ENCODE data around the gene KLHL29. TPM values are rescaled to one million over a fixed set of nuclear protein-coding genes. Genes with fewer than 3 reads are reported as not detected.

Gene KLHL29
- total and polyA plus RNA-seq, 4 donors: 0.29 to 2.3 (median 0.68) TPM

GRCh38 chr2:23532391-23533337 is 147.7 kb downstream of the KLHL29 start:
- Histone ChIP-seq H3K9me3 (ENCODE audit: control insufficient read depth in 4 of 4, low read length in 3 of 4) (no peaks in the 10 kb centered on the region), H3K4me1 (ENCODE audit: control insufficient read depth in 4 of 4, insufficient read depth in 4 of 4, low read length in 3 of 4) (no peaks in the 10 kb centered on the region), H3K36me3 (ENCODE audit: control insufficient read depth in 4 of 4, insufficient read depth in 3 of 4, low read depth in 1 of 4, low read length in 3 of 4) (no peaks in the 10 kb centered on the region), H3K27ac (ENCODE audit: low read depth in 1 of 2, low read length in 2 of 2) (no peak overlapping the region), H3K9ac (ENCODE audit: low read depth in 1 of 2, low read length in 2 of 2) (no peak overlapping the region), H3K27me3 (ENCODE audit: control insufficient read depth in 4 of 4, insufficient read depth in 4 of 4, low read length in 3 of 4) (no peaks in the 10 kb centered on the region), H3K4me3 (ENCODE audit: low read depth in 1 of 3, low read length in 3 of 3) (no peak overlapping the region)
- 81% methylated on average over 23 of the region's 23 CpGs for WGBS
- TF ChIP-seq FOXA1 (IDR thresholded peaks at IDR 0.05): no peak
- no peak for DNase-seq (ENCODE audit: low spot score)

- TF ChIP-seq HNF4G (IDR thresholded peaks at IDR 0.05) (no peak), JUND (IDR thresholded peaks at IDR 0.05) (no peak), MAX (IDR thresholded peaks at IDR 0.05) (no peak), RAD21 (IDR thresholded peaks at IDR 0.05) (no peak), SP1 (IDR thresholded peaks at IDR 0.05) (no peak), NR2F2 (IDR thresholded peaks at IDR 0.05) (no peak), GABPA (IDR thresholded peaks at IDR 0.05 in 1 of 2, conservative IDR thresholded peaks at IDR 0.05 in 1 of 2) (no peak), FOXA2 (IDR thresholded peaks at IDR 0.05) (no peak), EGR1 (IDR thresholded peaks at IDR 0.05; ENCODE audit: low read depth in 2 of 2) (no peak), RXRA (IDR thresholded peaks at IDR 0.05) (no peak), HNF4A (conservative IDR thresholded peaks at IDR 0.05) (no peak), YY1 (IDR thresholded peaks at IDR 0.05) (no peak), ZBTB33 (IDR thresholded peaks at IDR 0.05) (no peak), REST (IDR thresholded peaks at IDR 0.05) (no peak), TAF1 (conservative IDR thresholded peaks at IDR 0.05) (no peak)
- TF ChIP-seq, protein P1, sequence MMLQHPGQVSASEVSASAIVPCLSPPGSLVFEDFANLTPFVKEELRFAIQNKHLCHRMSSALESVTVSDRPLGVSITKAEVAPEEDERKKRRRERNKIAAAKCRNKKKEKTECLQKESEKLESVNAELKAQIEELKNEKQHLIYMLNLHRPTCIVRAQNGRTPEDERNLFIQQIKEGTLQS (IDR thresholded peaks at IDR 0.05): no peak
- no peaks in the 10 kb centered on the region for H3K27me3 ChIP-seq (ENCODE audit: control insufficient read depth in 4 of 4, insufficient read depth in 4 of 4, low read length in 3 of 4)
- 84% methylated on average over 9 of the region's 9 CpGs for WGBS
- H3K4me3 ChIP-seq (ENCODE audit: low read depth in 1 of 3, low read length in 3 of 3): no peak overlapping the region
- no peak overlapping the region for H3K27ac ChIP-seq (ENCODE audit: low read depth in 1 of 2, low read length in 2 of 2)
- no peak overlapping the region for H3K9ac ChIP-seq (ENCODE audit: low read depth in 1 of 2, low read length in 2 of 2)
- no peaks in the 10 kb centered on the region for H3K36me3 ChIP-seq (ENCODE audit: control insufficient read depth in 4 of 4, insufficient read depth in 3 of 4, low read depth in 1 of 4, low read length in 3 of 4)
- no peaks in the 10 kb centered on the region for H3K9me3 ChIP-seq (ENCODE audit: control insufficient read depth in 4 of 4, low read length in 3 of 4)
- no peaks in the 10 kb centered on the region for H3K4me1 ChIP-seq (ENCODE audit: control insufficient read depth in 4 of 4, insufficient read depth in 4 of 4, low read length in 3 of 4)
- DNase-seq (ENCODE audit: low spot score): no peak
Measured at GRCh38 chr2:23533338-23533695, 148.3 kb downstream of the KLHL29 start.

Data from liver (tissue), 9 donors.